ENCODE results near the gene NT5DC4.

Gene NT5DC4
- long read RNA-seq, donor 1, result 0 reads
- long read RNA-seq, donor 2, result 0 reads
- long read RNA-seq, donor 3, result 0 reads
- long read RNA-seq, donor 4, result 0 reads
- long read RNA-seq, donor 5, result 0 reads
- long read RNA-seq, donor 6, partial matches to known transcripts, result 8 of 8 reads
- long read RNA-seq, donor 6, other reads (novel, unspliced or antisense), result 0 of 8 reads
- long read RNA-seq, donor 7, result 0 reads
- long read RNA-seq, donor 8, result 0 reads

- DNase-seq, result no peak
Observed at GRCh38 chr2:112720785-112721184, at the start of gene NT5DC4. Gene NT5DC4, plus strand, starts transcription at chr2:112721020. Its CDS starts 60 bp downstream, at chr2:112721080.

GRCh38 chr2:112671801-112672200 lies 49.0 kb upstream of the NT5DC4 start:
- no peak for DNase-seq

- no peak for DNase-seq
Observed at GRCh38 chr2:112673008-112673407, 47.8 kb upstream of the NT5DC4 start.

GRCh38 chr2:112674229-112674628 lies 46.6 kb upstream of the NT5DC4 start:
- DNase-seq, result no peak

GRCh38 chr2:112679484-112679883 lies 41.3 kb upstream of the NT5DC4 start:
- no peak for DNase-seq

- no peak for DNase-seq
Observed at GRCh38 chr2:112680666-112681101, 40.1 kb upstream of the NT5DC4 start.

GRCh38 chr2:112682101-112682500 lies 38.7 kb upstream of the NT5DC4 start:
- DNase-seq, result no peak

GRCh38 chr2:112683550-112684414 lies 37.0 kb upstream of the NT5DC4 start:
- DNase-seq, result no peak

GRCh38 chr2:112684415-112684775 lies 36.4 kb upstream of the NT5DC4 start:
- no peak for DNase-seq

- DNase-seq, result no peak
Observed at GRCh38 chr2:112685271-112685884, 35.4 kb upstream of the NT5DC4 start.

- no peak for DNase-seq
Observed at GRCh38 chr2:112686348-112687217, 34.2 kb upstream of the NT5DC4 start.

GRCh38 chr2:112687522-112687921 lies 33.3 kb upstream of the NT5DC4 start:
- no peak for DNase-seq

GRCh38 chr2:112688086-112688880 lies 32.5 kb upstream of the NT5DC4 start:
- no peak for DNase-seq

- DNase-seq, result no peak
Observed at GRCh38 chr2:112690853-112691401, 29.9 kb upstream of the NT5DC4 start.

GRCh38 chr2:112691881-112692281 lies 28.9 kb upstream of the NT5DC4 start:
- no peak for DNase-seq

- DNase-seq, result no peak
Observed at GRCh38 chr2:112692495-112692911, 28.3 kb upstream of the NT5DC4 start.

- no peak for DNase-seq
Observed at GRCh38 chr2:112692918-112693317, 27.9 kb upstream of the NT5DC4 start.

GRCh38 chr2:112693596-112693995 lies 27.2 kb upstream of the NT5DC4 start:
- DNase-seq, result no peak

GRCh38 chr2:112694182-112694581 lies 26.6 kb upstream of the NT5DC4 start:
- no peak for DNase-seq

- DNase-seq, result no peak
Observed at GRCh38 chr2:112698834-112699515, 21.8 kb upstream of the NT5DC4 start.
